Measurements from ENCODE around the gene CD109. TPM values are rescaled to one million over a fixed set of nuclear protein-coding genes. Genes with fewer than 3 reads are reported as not detected.

Gene CD109
- total and polyA plus RNA-seq, 2 experiments from 2014 or later: 1.5 to 2.1 TPM

DNA sequence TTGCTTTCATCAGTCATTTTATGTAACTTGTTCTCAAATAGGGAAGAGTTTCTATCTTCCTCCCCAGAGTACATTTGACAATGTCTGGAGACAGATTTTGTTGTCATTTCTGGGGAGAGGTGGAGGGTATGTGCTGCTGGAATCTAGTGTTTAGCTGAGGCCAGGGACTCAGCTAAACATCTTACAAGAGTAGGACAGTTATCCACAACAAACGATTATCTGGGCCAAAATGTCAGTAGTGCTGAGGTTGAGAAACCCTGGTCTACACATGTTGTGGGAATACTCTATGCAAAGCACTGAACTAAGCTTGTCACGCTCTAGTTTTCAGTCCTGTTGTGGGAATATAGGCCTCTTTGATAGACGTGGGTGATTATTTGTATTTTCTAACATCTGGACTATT, 171.4 kb downstream of the CD109 start:
- Histone ChIP-seq H3K36me3 (no peaks in the 10 kb centered on the region), H3K27me3 (no peaks in the 10 kb centered on the region), H3K27ac (no peak overlapping the region), H3K9me3 (ENCODE audit: low read depth) (no peaks in the 10 kb centered on the region), H3K4me1 (ENCODE audit: low read depth) (no peaks in the 10 kb centered on the region), H3K4me3 (no peak overlapping the region)
- TF ChIP-seq, protein P1, sequence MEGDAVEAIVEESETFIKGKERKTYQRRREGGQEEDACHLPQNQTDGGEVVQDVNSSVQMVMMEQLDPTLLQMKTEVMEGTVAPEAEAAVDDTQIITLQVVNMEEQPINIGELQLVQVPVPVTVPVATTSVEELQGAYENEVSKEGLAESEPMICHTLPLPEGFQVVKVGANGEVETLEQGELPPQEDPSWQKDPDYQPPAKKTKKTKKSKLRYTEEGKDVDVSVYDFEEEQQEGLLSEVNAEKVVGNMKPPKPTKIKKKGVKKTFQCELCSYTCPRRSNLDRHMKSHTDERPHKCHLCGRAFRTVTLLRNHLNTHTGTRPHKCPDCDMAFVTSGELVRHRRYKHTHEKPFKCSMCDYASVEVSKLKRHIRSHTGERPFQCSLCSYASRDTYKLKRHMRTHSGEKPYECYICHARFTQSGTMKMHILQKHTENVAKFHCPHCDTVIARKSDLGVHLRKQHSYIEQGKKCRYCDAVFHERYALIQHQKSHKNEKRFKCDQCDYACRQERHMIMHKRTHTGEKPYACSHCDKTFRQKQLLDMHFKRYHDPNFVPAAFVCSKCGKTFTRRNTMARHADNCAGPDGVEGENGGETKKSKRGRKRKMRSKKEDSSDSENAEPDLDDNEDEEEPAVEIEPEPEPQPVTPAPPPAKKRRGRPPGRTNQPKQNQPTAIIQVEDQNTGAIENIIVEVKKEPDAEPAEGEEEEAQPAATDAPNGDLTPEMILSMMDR (IDR thresholded peaks at IDR 0.05; ENCODE audit: low read depth, low read length): no peak
- no peak for DNase-seq (ENCODE audit: low read depth in 1 of 2, low spot score in 1 of 2)

DNA sequence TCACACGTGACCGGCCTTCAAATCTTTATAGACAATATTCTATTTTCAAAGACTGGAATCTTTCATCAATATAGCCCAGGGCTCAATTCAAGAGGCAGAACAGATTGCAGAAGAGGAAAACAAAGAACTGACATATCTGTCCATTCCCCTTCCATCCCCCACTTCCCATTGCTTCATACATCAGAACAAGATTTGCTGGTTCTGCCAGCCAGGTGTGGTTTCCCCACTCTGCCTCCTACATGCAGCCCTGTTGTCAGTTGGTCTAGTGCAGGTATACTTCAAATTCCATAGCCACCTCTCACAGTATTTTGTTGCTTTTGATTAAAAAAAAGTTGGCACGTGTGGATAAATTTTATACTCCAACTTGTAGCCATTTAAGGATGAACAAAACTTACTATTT, 174.9 kb downstream of the CD109 start:
- Histone ChIP-seq H3K27ac (no peak overlapping the region), H3K9me3 (ENCODE audit: low read depth) (no peaks in the 10 kb centered on the region), H3K27me3 (no peaks in the 10 kb centered on the region), H3K4me1 (ENCODE audit: low read depth) (no peaks in the 10 kb centered on the region), H3K36me3 (no peaks in the 10 kb centered on the region), H3K4me3 (no peak overlapping the region)
- TF ChIP-seq, protein P1 (IDR thresholded peaks at IDR 0.05; ENCODE audit: low read depth, low read length): no peak
- no peak for DNase-seq (ENCODE audit: low read depth in 1 of 2, low spot score in 1 of 2)

DNA sequence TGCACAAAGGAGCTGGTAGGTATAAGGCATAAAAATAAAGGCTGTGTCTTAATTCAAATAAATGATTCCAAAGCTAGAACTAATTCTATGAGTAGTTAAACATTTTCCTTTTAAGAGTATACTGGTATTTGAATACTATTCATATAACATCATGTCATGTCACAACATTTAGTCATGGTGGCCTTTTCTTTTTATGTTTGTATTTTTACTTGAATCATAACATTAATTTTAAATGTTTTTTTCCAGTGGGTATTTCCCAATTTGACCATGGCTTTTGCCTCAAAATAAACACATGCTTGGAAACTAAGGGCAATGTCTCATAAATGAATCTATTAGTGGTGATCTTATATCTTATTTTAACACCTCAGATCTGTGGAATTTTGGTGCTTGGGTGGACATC, 177.1 kb downstream of the CD109 start:
- no peak for DNase-seq (ENCODE audit: low read depth in 1 of 2, low spot score in 1 of 2)
- Histone ChIP-seq H3K4me3 (no peak overlapping the region), H3K4me1 (ENCODE audit: low read depth) (no peaks in the 10 kb centered on the region), H3K9me3 (ENCODE audit: low read depth) (no peaks in the 10 kb centered on the region), H3K27me3 (no peaks in the 10 kb centered on the region), H3K36me3 (no peaks in the 10 kb centered on the region), H3K27ac (no peak overlapping the region)
- TF ChIP-seq, protein P1 (IDR thresholded peaks at IDR 0.05; ENCODE audit: low read depth, low read length): no peak

Other genes starting within 250 kb of the CD109 start
- gene CGAS, start 243.9 kb upstream of the CD109 start, total RNA-seq: 0.07 TPM in 1 of 2 replicates, not detected in the other
- gene CGAS, start 243.9 kb upstream of the CD109 start, polyA plus RNA-seq: not detected in 2 replicates
- 18.5 and 23.6 TPM in 2 replicates for gene MTO1, start 234.5 kb upstream of the CD109 start, total RNA-seq
- gene MTO1, start 234.5 kb upstream of the CD109 start, polyA plus RNA-seq: 19.6 and 25.3 TPM in 2 replicates
- 7,643 and 9,273 TPM in 2 replicates for gene EEF1A1, start 175.2 kb upstream of the CD109 start, total RNA-seq
- 2,527 and 3,279 TPM in 2 replicates for gene EEF1A1, start 175.2 kb upstream of the CD109 start, polyA plus RNA-seq
- gene SLC17A5, start 42.2 kb upstream of the CD109 start, total RNA-seq: 5.4 and 9.9 TPM in 2 replicates
- gene SLC17A5, start 42.2 kb upstream of the CD109 start, polyA plus RNA-seq: 17.8 and 19.8 TPM in 2 replicates

Measured in cardiac muscle cell (in vitro differentiated cells and primary cell).